GM12874 (cell line): ENCODE results near the gene RNF43.

ENCODE experiments used
- TF ChIP-seq, protein P1 (sequence below): IDR thresholded peaks from 2 replicates; pipeline ENCODE4 v1.5.1; 2011; ENCODE audit warnings: low read depth, mild to moderate bottlenecking, control low read depth, low read length, moderate library complexity; ENCODE audit not compliant: insufficient read depth

The RNF43 gene

DNA sequence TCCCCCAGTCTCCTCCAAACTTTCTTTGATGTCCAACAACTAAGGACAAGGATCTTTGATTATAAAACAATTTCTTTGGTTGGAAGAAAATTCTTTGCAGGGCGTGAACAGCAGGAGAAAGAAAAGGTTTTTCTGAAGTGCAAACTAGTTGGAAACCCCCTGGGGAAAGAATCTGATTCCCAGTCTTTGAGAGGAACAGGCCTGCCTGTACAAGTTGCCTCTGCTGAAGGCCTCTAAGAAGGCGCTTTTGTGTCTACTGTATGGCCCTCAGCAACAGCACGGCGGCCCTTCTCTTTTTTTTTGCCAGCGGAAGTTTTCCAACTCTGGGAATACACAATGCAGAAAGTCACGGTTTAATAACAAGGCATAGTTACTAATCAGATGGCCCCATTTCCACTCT lies 14.0 kb downstream of the RNF43 start:
- TF ChIP-seq, protein P1, sequence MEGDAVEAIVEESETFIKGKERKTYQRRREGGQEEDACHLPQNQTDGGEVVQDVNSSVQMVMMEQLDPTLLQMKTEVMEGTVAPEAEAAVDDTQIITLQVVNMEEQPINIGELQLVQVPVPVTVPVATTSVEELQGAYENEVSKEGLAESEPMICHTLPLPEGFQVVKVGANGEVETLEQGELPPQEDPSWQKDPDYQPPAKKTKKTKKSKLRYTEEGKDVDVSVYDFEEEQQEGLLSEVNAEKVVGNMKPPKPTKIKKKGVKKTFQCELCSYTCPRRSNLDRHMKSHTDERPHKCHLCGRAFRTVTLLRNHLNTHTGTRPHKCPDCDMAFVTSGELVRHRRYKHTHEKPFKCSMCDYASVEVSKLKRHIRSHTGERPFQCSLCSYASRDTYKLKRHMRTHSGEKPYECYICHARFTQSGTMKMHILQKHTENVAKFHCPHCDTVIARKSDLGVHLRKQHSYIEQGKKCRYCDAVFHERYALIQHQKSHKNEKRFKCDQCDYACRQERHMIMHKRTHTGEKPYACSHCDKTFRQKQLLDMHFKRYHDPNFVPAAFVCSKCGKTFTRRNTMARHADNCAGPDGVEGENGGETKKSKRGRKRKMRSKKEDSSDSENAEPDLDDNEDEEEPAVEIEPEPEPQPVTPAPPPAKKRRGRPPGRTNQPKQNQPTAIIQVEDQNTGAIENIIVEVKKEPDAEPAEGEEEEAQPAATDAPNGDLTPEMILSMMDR, result no peak

DNA sequence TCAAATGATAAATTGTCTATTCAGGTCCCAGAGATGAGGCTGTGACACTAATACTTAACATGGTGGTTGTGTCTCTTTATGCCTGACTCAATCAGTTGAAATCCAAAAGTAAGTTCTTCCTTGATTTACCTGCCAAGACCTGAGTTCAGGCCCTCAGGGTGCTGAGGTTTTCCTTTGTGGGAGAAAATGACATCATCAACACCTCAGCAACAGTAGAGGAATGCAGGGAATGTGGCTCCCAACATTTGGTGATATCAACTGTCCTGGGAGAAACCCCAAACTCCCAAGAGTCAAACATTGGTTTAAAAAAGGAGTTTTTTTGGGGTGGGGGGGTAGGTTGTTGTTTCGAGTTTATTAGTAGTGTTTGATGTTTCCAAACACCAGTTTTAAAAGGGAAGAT lies 14.7 kb downstream of the RNF43 start:
- TF ChIP-seq, protein P1, result no peak

DNA sequence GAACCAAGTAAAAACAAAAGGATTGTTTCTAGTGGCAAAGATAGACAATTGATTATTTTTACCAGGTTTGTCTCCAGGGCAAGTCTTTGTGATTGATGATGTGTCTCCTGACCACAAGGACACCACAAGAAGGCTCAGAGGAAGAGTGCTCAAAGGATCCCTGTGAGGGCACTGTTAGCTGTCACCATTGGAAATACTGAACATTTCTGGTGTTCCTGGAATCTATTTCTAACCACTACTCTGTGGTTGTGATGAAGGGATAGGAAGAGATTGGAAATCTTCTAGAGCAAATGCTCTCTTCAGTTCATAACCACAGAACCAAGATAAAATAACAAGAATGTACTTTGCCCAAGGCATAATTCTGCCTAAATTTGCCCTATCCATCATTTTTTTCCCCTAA lies 15.3 kb downstream of the RNF43 start:
- TF ChIP-seq, protein P1, result no peak

DNA sequence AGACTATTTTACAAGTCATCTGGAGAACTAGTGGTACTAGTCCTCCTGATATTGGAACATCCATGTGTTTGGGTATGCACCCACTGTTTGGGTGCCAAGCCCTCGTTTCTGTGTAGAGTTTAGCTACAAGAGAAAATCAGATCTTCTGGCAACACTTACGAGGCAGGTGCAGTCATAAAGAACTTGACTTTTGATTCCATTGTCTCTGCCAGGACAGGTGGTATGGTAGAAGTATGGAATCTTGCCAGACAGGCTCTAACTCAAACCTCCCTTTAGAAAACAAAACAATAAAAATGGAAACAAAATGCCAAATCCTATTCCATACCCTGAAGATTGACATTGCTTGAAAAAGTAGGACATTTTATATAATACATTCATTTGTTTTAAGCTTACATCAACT lies 16.0 kb downstream of the RNF43 start:
- TF ChIP-seq, protein P1, result no peak

DNA sequence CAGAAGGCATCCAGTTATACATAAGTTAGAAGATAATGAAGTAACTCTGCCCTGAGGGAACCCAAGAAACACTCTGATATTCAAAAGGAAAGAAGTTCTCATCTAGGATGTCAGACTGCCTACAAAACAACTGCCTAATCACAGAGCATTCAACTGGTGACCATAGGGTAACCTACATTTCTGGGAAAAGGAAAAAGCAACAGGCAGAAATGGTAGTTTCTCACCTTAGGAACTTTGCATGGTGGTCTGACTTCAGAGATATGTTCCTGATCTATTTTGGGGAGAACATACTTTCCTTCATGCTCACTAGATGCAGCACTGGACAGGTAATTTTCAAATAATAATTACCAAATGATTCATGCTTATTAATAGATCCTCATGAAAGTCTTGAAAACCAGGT lies 16.5 kb downstream of the RNF43 start:
- TF ChIP-seq, protein P1, result no peak

DNA sequence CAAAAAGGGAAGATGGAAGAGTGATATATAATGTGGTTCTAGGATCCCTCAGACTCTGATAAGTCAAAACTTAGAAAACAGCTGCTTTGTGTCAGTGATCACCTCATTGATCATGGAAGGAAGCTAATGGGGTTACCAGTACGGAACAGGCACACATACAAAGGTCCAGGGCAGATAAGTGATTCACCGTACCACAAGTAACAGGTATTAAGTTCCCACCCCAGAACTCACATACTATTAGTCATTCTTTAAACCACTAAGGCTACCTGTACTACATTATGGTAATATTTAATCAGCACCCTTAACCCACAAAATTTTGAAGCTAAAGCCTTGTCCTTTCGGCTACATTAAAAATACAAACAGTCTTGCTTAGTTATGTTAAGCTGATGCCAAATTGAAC lies 17.4 kb downstream of the RNF43 start:
- TF ChIP-seq, protein P1, result no peak

DNA sequence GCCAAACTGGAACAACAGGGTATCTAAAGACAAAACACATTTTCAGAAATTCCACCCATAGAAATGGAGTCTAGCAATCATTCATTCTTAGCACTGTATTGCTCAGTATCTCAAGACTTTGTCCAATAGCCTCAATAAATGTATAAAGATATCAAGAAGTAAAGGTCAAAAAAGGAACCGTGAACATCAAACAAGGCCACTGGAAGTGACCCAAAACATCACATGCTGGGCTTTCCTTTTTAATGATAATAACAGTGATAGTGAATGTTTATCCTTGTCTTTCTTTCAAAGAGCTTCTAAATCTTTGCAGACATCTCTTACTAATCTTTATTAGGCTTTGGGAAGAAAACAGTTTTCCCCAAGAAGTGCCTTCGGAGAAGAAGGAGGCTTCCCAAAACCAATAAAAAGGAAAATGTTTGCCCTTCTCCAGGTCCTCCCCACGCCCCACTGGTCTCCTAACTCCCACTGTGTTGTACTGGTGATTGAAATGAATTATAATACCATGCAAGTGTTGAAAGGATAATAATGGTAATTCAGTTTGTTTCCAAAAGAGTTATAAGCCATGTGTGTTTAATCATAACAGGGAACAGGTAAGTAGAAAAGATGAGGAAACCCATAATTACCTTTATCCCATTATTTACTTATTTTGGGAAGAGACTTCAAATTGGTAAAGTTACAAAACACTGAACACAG lies 18.6 kb downstream of the RNF43 start:
- TF ChIP-seq, protein P1, result no peak
